H1 (cell line): Measurements from ENCODE around the gene SLC13A1. TPM values are rescaled to one million over a fixed set of nuclear protein-coding genes. Genes with fewer than 3 reads are reported as not detected.

ENCODE experiments used
- CTCF ChIA-PET: fragments of 300-600 bp; sonication (Branson Sonifier 250); formaldehyde crosslinking; loops from one replicate; lab custom pipeline; 2021; ENCODE audit not compliant: partially characterized antibody; lab: Charles Lee
- POLR2A ChIA-PET: fragments of 300-600 bp; sonication (Branson Sonifier 250); formaldehyde crosslinking; loops from one replicate; lab custom pipeline; 2021; ENCODE audit warnings: inconsistent platforms; ENCODE audit not compliant: partially characterized antibody; lab: Charles Lee
- DNase-seq, 2 experiments: peaks; one replicate each; pipeline versions ENCODE4 v3.0.0 to v3.0.0-alpha.2; 2010 to 2022; ENCODE audit warnings: low spot score in 2 of 2, low read depth in 1 of 2, mixed read lengths in 1 of 2
- FAIRE-seq: peaks from 2 replicates; lab custom pipeline; 2011; peaks lifted over from hg19 to GRCh38; lab: Jason Lieb, UNC
- H2AFZ ChIP-seq: 2 replicates; pipeline ENCODE4 v1.8.1; 2012; ENCODE audit warnings: low read length, inconsistent platforms
- H2AK5ac ChIP-seq: 2 replicates; pipeline ENCODE4 v1.6.1; 2013; ENCODE audit warnings: low read depth, low read length
- H2BK120ac ChIP-seq: replicated peaks from 2 replicates; pipeline ENCODE3; 2013; ENCODE audit warnings: low read depth, low read length, inconsistent platforms
- H2BK12ac ChIP-seq: 2 replicates; pipeline ENCODE4 v1.6.1; 2013; ENCODE audit warnings: low read depth, low read length
- H2BK15ac ChIP-seq: 2 replicates; pipeline ENCODE4 v1.6.1; 2013; ENCODE audit warnings: low read length
- H2BK20ac ChIP-seq: 2 replicates; pipeline ENCODE4 v1.6.1; 2013; ENCODE audit warnings: low read length
- H2BK5ac ChIP-seq: 2 replicates; pipeline ENCODE4 v1.6.1; 2013; ENCODE audit warnings: low read depth, low read length
- H3K14ac ChIP-seq: 2 replicates; pipeline ENCODE4 v1.6.1; 2013; ENCODE audit warnings: inconsistent platforms; ENCODE audit not compliant: insufficient read length
- H3K18ac ChIP-seq: 2 replicates; pipeline ENCODE4 v1.6.1; 2013; ENCODE audit warnings: low read length; ENCODE audit errors: extremely low read depth
- H3K23ac ChIP-seq: 2 replicates; pipeline ENCODE4 v1.6.1; 2013; ENCODE audit warnings: inconsistent platforms; ENCODE audit not compliant: insufficient read length
- H3K23me2 ChIP-seq: 2 replicates; pipeline ENCODE4 v1.6.1; 2013; ENCODE audit warnings: low read depth, low read length
- H3K27ac ChIP-seq: 2 replicates; pipeline ENCODE4 v1.6.1; 2011; ENCODE audit warnings: low read depth, low read length, inconsistent platforms
- H3K27me3 ChIP-seq, 4 experiments: replicated peaks in 1 of 4; 1 replicate in 1 of 4; 2 replicates in 3 of 4; pipeline versions ENCODE4 v1.6.1 to v1.8.1; 2011 to 2013; ENCODE audit warnings: low read length in 3 of 4, mild to moderate bottlenecking in 3 of 4, inconsistent platforms in 2 of 4, mixed read lengths in 2 of 4, moderate library complexity in 1 of 4; ENCODE audit not compliant: control insufficient read depth in 3 of 4, insufficient read depth in 3 of 4; ENCODE audit errors: extremely low read depth in 1 of 4
- H3K36me3 ChIP-seq, 4 experiments: 2 replicates each; pipeline versions ENCODE4 v1.6.1 to v1.8.1; 2011 to 2013; ENCODE audit warnings: mild to moderate bottlenecking in 4 of 4, low read length in 3 of 4, moderate library complexity in 2 of 4, control low read depth in 1 of 4, inconsistent platforms in 1 of 4; ENCODE audit not compliant: insufficient read depth in 4 of 4, control insufficient read depth in 2 of 4
- H3K4ac ChIP-seq: replicated peaks from 2 replicates; pipeline ENCODE3; 2013; ENCODE audit warnings: low read length, low read depth, mixed read lengths, inconsistent platforms; ENCODE audit not compliant: insufficient read length
- H3K4me1 ChIP-seq, 4 experiments: replicated peaks in 1 of 4; 1 replicate in 1 of 4; 2 replicates in 3 of 4; pipeline versions ENCODE4 v1.6.1 to v1.8.1; 2011 to 2013; ENCODE audit warnings: low read length in 3 of 4, inconsistent platforms in 2 of 4, mixed read lengths in 1 of 4; ENCODE audit not compliant: insufficient read depth in 4 of 4, control insufficient read depth in 3 of 4
- H3K4me2 ChIP-seq, 2 experiments: 2 replicates each; pipeline versions ENCODE4 v1.6.1 to v1.8.1; 2011 to 2013; ENCODE audit warnings: low read depth in 2 of 2, low read length in 2 of 2, control low read depth in 1 of 2, inconsistent platforms in 1 of 2, mild to moderate bottlenecking in 1 of 2; ENCODE audit not compliant: insufficient read depth in 1 of 2
- H3K4me3 ChIP-seq, 4 experiments: fragments of 200-600, 300-600 bp in 1 of 4; sonication (generic), shearing (Covaris generic), sonication (Bioruptor Twin) in 1 of 4; 2 replicates each; pipeline versions ENCODE4 v1.5.1 to v1.8.1; 2011 to 2016; ENCODE audit warnings: low read length in 4 of 4, low read depth in 3 of 4, control low read depth in 2 of 4, inconsistent platforms in 2 of 4, mild to moderate bottlenecking in 2 of 4, mixed read lengths in 1 of 4, moderate library complexity in 1 of 4; ENCODE audit not compliant: insufficient read depth in 2 of 4; ENCODE audit errors: extremely low read depth in 1 of 4
- H3K56ac ChIP-seq: replicated peaks from 2 replicates; pipeline ENCODE3; 2013; ENCODE audit warnings: low read depth, mild to moderate bottlenecking, mixed read lengths, low read length, inconsistent platforms; ENCODE audit not compliant: insufficient read length
- H3K79me1 ChIP-seq: 2 replicates; pipeline ENCODE4 v1.6.1; 2013; ENCODE audit warnings: low read depth, low read length, control low read depth
- H3K79me2 ChIP-seq, 2 experiments: 2 replicates each; pipeline versions ENCODE4 v1.6.1 to v1.8.1; 2012 to 2013; ENCODE audit warnings: low read length in 2 of 2, mild to moderate bottlenecking in 2 of 2, inconsistent platforms in 1 of 2; ENCODE audit not compliant: insufficient read depth in 2 of 2, control insufficient read depth in 1 of 2
- H3K9ac ChIP-seq, 4 experiments: replicated peaks in 1 of 4; 1 replicate in 1 of 4; 2 replicates in 3 of 4; pipeline versions ENCODE4 v1.6.1 to v1.8.1; 2011 to 2013; ENCODE audit warnings: low read depth in 3 of 4, low read length in 3 of 4, control low read depth in 2 of 4, mild to moderate bottlenecking in 2 of 4, moderate library complexity in 2 of 4, inconsistent platforms in 1 of 4; ENCODE audit errors: extremely low read depth in 1 of 4
- H3K9me3 ChIP-seq, 2 experiments: 2 replicates each; pipeline versions ENCODE4 v1.6.1 to v1.8.1; 2012 to 2013; ENCODE audit warnings: mild to moderate bottlenecking in 2 of 2, moderate library complexity in 2 of 2, control low read depth in 1 of 2, inconsistent platforms in 1 of 2, low read depth in 1 of 2, low read length in 1 of 2, mixed read lengths in 1 of 2; ENCODE audit not compliant: insufficient read depth in 2 of 2
- H4K20me1 ChIP-seq, 2 experiments: replicated peaks in 1 of 2; 2 replicates each; pipeline versions ENCODE3 to v1.8.1; 2011 to 2013; ENCODE audit warnings: inconsistent platforms in 2 of 2, low read length in 2 of 2, mild to moderate bottlenecking in 1 of 2; ENCODE audit not compliant: insufficient read depth in 2 of 2, control insufficient read depth in 1 of 2
- H4K5ac ChIP-seq: 2 replicates; pipeline ENCODE4 v1.6.1; 2013; ENCODE audit warnings: low read length, low read depth, mixed read lengths, inconsistent platforms; ENCODE audit not compliant: insufficient read length
- H4K8ac ChIP-seq: 2 replicates; pipeline ENCODE4 v1.8.0; 2013; ENCODE audit warnings: mild to moderate bottlenecking, moderate library complexity, low read length, inconsistent platforms; ENCODE audit not compliant: insufficient read depth; ENCODE audit errors: extremely low read depth
- H4K91ac ChIP-seq: replicated peaks from 2 replicates; pipeline ENCODE3; 2013; ENCODE audit warnings: low read length, mixed read lengths, inconsistent platforms; ENCODE audit not compliant: insufficient read length
- ATF2 ChIP-seq: IDR thresholded peaks from 2 replicates; pipeline ENCODE4 v1.6.1; 2012; ENCODE audit warnings: low read length, inconsistent platforms
- CHD2 ChIP-seq: IDR thresholded peaks from 2 replicates; pipeline ENCODE4 v1.6.1; 2012; ENCODE audit warnings: low read length, improper control_type of control experiment
- GABPA ChIP-seq: IDR thresholded peaks from 2 replicates; pipeline ENCODE4 v1.6.1; 2011; ENCODE audit warnings: mild to moderate bottlenecking, low read length, moderate library complexity, borderline replicate concordance; ENCODE audit not compliant: insufficient read depth
- RXRA ChIP-seq: IDR thresholded peaks from 2 replicates; pipeline ENCODE4 v1.6.1; 2011; ENCODE audit warnings: low read depth, mild to moderate bottlenecking, low read length, moderate library complexity; ENCODE audit not compliant: insufficient read depth
- SRF ChIP-seq: IDR thresholded peaks from 2 replicates; pipeline ENCODE4 v1.6.1; 2011; ENCODE audit warnings: mild to moderate bottlenecking, low read depth, low read length, moderate library complexity
- TCF12 ChIP-seq: IDR thresholded peaks from 2 replicates; pipeline ENCODE4 v1.6.1; 2011; ENCODE audit warnings: low read depth, mild to moderate bottlenecking, low read length
- WGBS, 2 experiments: shearing (Covaris generic) in 1 of 2; methylation state at CpG; one replicate each; pipeline versions ENCODE4 v1.1.6 to v1.1.7; 2013 to 2015; ENCODE audit warnings: low lambda C conversion rate in 2 of 2, mixed read lengths in 2 of 2, inconsistent platforms in 1 of 2, low coverage in 1 of 2, missing lambda C conversion rate in 1 of 2; ENCODE audit not compliant: insufficient replicate concordance in 2 of 2, insufficient coverage in 1 of 2, insufficient read length in 1 of 2; ENCODE audit errors: extremely low coverage in 1 of 2, missing lambda C conversion rate in 1 of 2; 5-methylcytosine and 5-hydroxymethylcytosine counted together
- polyA plus RNA-seq, 7 experiments: library from polyadenylated mRNA; depleted of rRNA in 3 of 7; stranded (reverse) in 5 of 7; unstranded in 2 of 7; fragments of >200 nt in 5 of 7; fragments of 200-250 nt in 2 of 7; gene quantifications; 1 replicate in 5 of 7; 2 replicates in 1 of 7; 4 replicates in 1 of 7; pipeline versions ENCODE4 v1.2.1 to v1.2.3, GENCODE V29; 2011 to 2013; ENCODE audit warnings: missing spikeins in 2 of 7, mixed read lengths in 2 of 7
- total RNA-seq: library from RNA; stranded (reverse); fragmentation: NEBNext Ultra II Directional; extraction: Animal tissue kit (Norgen Biotek cat#: 25700); gene quantifications from 2 replicates; pipeline ENCODE4 v1.2.1, GENCODE V29; 2021
- TF ChIP-seq, protein P1 (sequence below): IDR thresholded peaks from 2 replicates; pipeline ENCODE4 v1.6.1; 2011; ENCODE audit warnings: low read depth, mild to moderate bottlenecking, low read length; ENCODE audit not compliant: insufficient read depth

The SLC13A1 gene
- total and polyA plus RNA-seq, 2 of the 8 experiments (the other 6 are each of a cell fraction or from before 2014, with no cell fraction given): not detected

- Histone ChIP-seq H2BK20ac (no peak overlapping the region), H3K27me3 (no peaks in the 10 kb centered on the region), H4K8ac (no peak overlapping the region), H2BK5ac (no peak overlapping the region), H2BK15ac (no peak overlapping the region), H3K56ac (no peak overlapping the region), H4K20me1 (no peaks in the 10 kb centered on the region), H3K4ac (no peak overlapping the region), H3K36me3 (no peaks in the 10 kb centered on the region), H2AK5ac (no peak overlapping the region), H3K4me3 (no peak overlapping the region), H3K23ac (no peak overlapping the region), H3K79me1 (no peaks in the 10 kb centered on the region), H3K4me1 (no peaks in the 10 kb centered on the region), H4K91ac (no peak overlapping the region), H3K4me2 (no peak overlapping the region), H3K79me2 (no peaks in the 10 kb centered on the region), H2BK120ac (no peak overlapping the region), H2AFZ (no peak overlapping the region), H3K18ac (no peak overlapping the region), H3K14ac (no peak overlapping the region), H4K5ac (no peak overlapping the region), H3K23me2 (no peaks in the 10 kb centered on the region), H3K27ac (no peak overlapping the region), H2BK12ac (no peak overlapping the region), H3K9me3 (no peaks in the 10 kb centered on the region), H3K9ac (no peak overlapping the region)
- ChIA-PET CTCF (interaction anchor here (0.9 to 1.8 kb wide), 3 partner anchors 10 to 24 kb away, joined by 4 to 5 read pairs (median 4); no protein-coding TSS in a partner anchor), POLR2A (no interaction called here)
- DNase-seq: no peak
- no peak for TF ChIP-seq CHD2
- TF ChIP-seq RXRA: no peak
- no peak for TF ChIP-seq TCF12
- no peak for TF ChIP-seq GABPA
- no peak for TF ChIP-seq SRF
- TF ChIP-seq, protein P1, sequence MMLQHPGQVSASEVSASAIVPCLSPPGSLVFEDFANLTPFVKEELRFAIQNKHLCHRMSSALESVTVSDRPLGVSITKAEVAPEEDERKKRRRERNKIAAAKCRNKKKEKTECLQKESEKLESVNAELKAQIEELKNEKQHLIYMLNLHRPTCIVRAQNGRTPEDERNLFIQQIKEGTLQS: no peak
- no peak for TF ChIP-seq ATF2
- FAIRE-seq: no peak
- 100% methylated on average over 1 of the region's 1 CpG; no CpG with 5 or more reads in 1 of the 2 experiments for WGBS, 2 experiments
Observed at GRCh38 chr7:123131961-123132360, 67.8 kb downstream of the SLC13A1 start.
